Measurements from ENCODE around the gene ANAPC16.

Gene ANAPC16

GRCh38 chr10:72260239-72260975, 44.6 kb downstream of the ANAPC16 start:
- H3K36me3 ChIP-seq (ENCODE audit: control insufficient read depth in 5 of 5, insufficient read depth in 5 of 5, low read length in 5 of 5) = no peaks in the 10 kb centered on the region
- peak overlapping the region; percentile 68 to 90 (median 71) for H3K4me3 ChIP-seq (ENCODE audit: low read depth in 1 of 5, low read length in 5 of 5)
- peaks cover 9 to 57% (median 48%) of the 10 kb centered on the region in 5 donors for H3K4me1 ChIP-seq (ENCODE audit: control insufficient read depth in 5 of 5, insufficient read depth in 5 of 5, low read length in 5 of 5)
- H3K27ac ChIP-seq (ENCODE audit: low read depth, low read length) = peak overlapping the region; percentile 58
- no peaks in the 10 kb centered on the region for H3K9me3 ChIP-seq (ENCODE audit: control insufficient read depth in 5 of 5, low read length in 5 of 5)
- no peaks in the 10 kb centered on the region for H3K27me3 ChIP-seq (ENCODE audit: control insufficient read depth in 5 of 5, insufficient read depth in 4 of 5, low read length in 5 of 5)
- peak overlapping the region in 1 of 5 donors; percentile 81 for H3K9ac ChIP-seq (ENCODE audit: low read length in 5 of 5)

GRCh38 chr10:72260976-72261783, 45.4 kb downstream of the ANAPC16 start:
- Histone ChIP-seq H3K27ac (ENCODE audit: low read depth, low read length) (peak overlapping the region; percentile 51), H3K36me3 (ENCODE audit: control insufficient read depth in 5 of 5, insufficient read depth in 5 of 5, low read length in 5 of 5) (no peaks in the 10 kb centered on the region), H3K9me3 (ENCODE audit: control insufficient read depth in 5 of 5, low read length in 5 of 5) (no peaks in the 10 kb centered on the region), H3K9ac (ENCODE audit: low read length in 5 of 5) (peak overlapping the region in 4 of 5 donors; percentile 48 to 81 (median 64)), H3K4me3 (ENCODE audit: low read depth in 1 of 5, low read length in 5 of 5) (peak overlapping the region; percentile 57 to 90 (median 71)), H3K27me3 (ENCODE audit: control insufficient read depth in 5 of 5, insufficient read depth in 4 of 5, low read length in 5 of 5) (no peaks in the 10 kb centered on the region), H3K4me1 (ENCODE audit: control insufficient read depth in 5 of 5, insufficient read depth in 5 of 5, low read length in 5 of 5) (peaks cover 7 to 49% (median 41%) of the 10 kb centered on the region in 5 donors)

GRCh38 chr10:72261784-72262404, 46.1 kb downstream of the ANAPC16 start:
- no peaks in the 10 kb centered on the region for H3K36me3 ChIP-seq (ENCODE audit: control insufficient read depth in 5 of 5, insufficient read depth in 5 of 5, low read length in 5 of 5)
- H3K9ac ChIP-seq (ENCODE audit: low read length in 5 of 5) = peak overlapping the region in 1 of 5 donors; percentile 53
- no peak overlapping the region for H3K4me3 ChIP-seq (ENCODE audit: low read depth in 1 of 5, low read length in 5 of 5)
- H3K4me1 ChIP-seq (ENCODE audit: control insufficient read depth in 5 of 5, insufficient read depth in 5 of 5, low read length in 5 of 5) = peaks cover 7 to 44% (median 36%) of the 10 kb centered on the region in 5 donors
- H3K27me3 ChIP-seq (ENCODE audit: control insufficient read depth in 5 of 5, insufficient read depth in 4 of 5, low read length in 5 of 5) = no peaks in the 10 kb centered on the region
- H3K27ac ChIP-seq (ENCODE audit: low read depth, low read length) = no peak overlapping the region
- no peaks in the 10 kb centered on the region for H3K9me3 ChIP-seq (ENCODE audit: control insufficient read depth in 5 of 5, low read length in 5 of 5)

GRCh38 chr10:72263613-72264241, 47.9 kb downstream of the ANAPC16 start:
- peaks cover 7 to 36% (median 28%) of the 10 kb centered on the region in 5 donors for H3K4me1 ChIP-seq (ENCODE audit: control insufficient read depth in 5 of 5, insufficient read depth in 5 of 5, low read length in 5 of 5)

GRCh38 chr10:72264536-72264935, 48.7 kb downstream of the ANAPC16 start:
- Histone ChIP-seq H3K36me3 (ENCODE audit: control insufficient read depth in 5 of 5, insufficient read depth in 5 of 5, low read length in 5 of 5) (no peaks in the 10 kb centered on the region), H3K9me3 (ENCODE audit: control insufficient read depth in 5 of 5, low read length in 5 of 5) (no peaks in the 10 kb centered on the region), H3K27me3 (ENCODE audit: control insufficient read depth in 5 of 5, insufficient read depth in 4 of 5, low read length in 5 of 5) (no peaks in the 10 kb centered on the region), H3K4me1 (ENCODE audit: control insufficient read depth in 5 of 5, insufficient read depth in 5 of 5, low read length in 5 of 5) (peaks cover 5 to 30% (median 21%) of the 10 kb centered on the region in 5 donors), H3K9ac (ENCODE audit: low read length in 5 of 5) (no peak overlapping the region), H3K4me3 (ENCODE audit: low read depth in 1 of 5, low read length in 5 of 5) (no peak overlapping the region), H3K27ac (ENCODE audit: low read depth, low read length) (no peak overlapping the region)

More at GRCh38 chr10:72263613-72264241, 47.9 kb downstream of the ANAPC16 start:
- no peaks in the 10 kb centered on the region for H3K27me3 ChIP-seq (ENCODE audit: control insufficient read depth in 5 of 5, insufficient read depth in 4 of 5, low read length in 5 of 5)
- H3K4me3 ChIP-seq (ENCODE audit: low read depth in 1 of 5, low read length in 5 of 5) = no peak overlapping the region
- H3K36me3 ChIP-seq (ENCODE audit: control insufficient read depth in 5 of 5, insufficient read depth in 5 of 5, low read length in 5 of 5) = no peaks in the 10 kb centered on the region
- no peak overlapping the region for H3K9ac ChIP-seq (ENCODE audit: low read length in 5 of 5)
- no peak overlapping the region for H3K27ac ChIP-seq (ENCODE audit: low read depth, low read length)
- no peaks in the 10 kb centered on the region for H3K9me3 ChIP-seq (ENCODE audit: control insufficient read depth in 5 of 5, low read length in 5 of 5)

- peaks cover 0 to 20% (median 11%) of the 10 kb centered on the region in 5 donors for H3K4me1 ChIP-seq (ENCODE audit: control insufficient read depth in 5 of 5, insufficient read depth in 5 of 5, low read length in 5 of 5)
- H3K27ac ChIP-seq (ENCODE audit: low read depth, low read length) = no peak overlapping the region
- H3K4me3 ChIP-seq (ENCODE audit: low read depth in 1 of 5, low read length in 5 of 5) = no peak overlapping the region
- H3K27me3 ChIP-seq (ENCODE audit: control insufficient read depth in 5 of 5, insufficient read depth in 4 of 5, low read length in 5 of 5) = no peaks in the 10 kb centered on the region
- H3K9ac ChIP-seq (ENCODE audit: low read length in 5 of 5) = no peak overlapping the region
- H3K9me3 ChIP-seq (ENCODE audit: control insufficient read depth in 5 of 5, low read length in 5 of 5) = no peaks in the 10 kb centered on the region
- H3K36me3 ChIP-seq (ENCODE audit: control insufficient read depth in 5 of 5, insufficient read depth in 5 of 5, low read length in 5 of 5) = no peaks in the 10 kb centered on the region
These were observed 49.7 kb downstream of the ANAPC16 start for GRCh38 chr10:72265508-72265907.

GRCh38 chr10:72265990-72266865, 50.4 kb downstream of the ANAPC16 start:
- H3K36me3 ChIP-seq (ENCODE audit: control insufficient read depth in 5 of 5, insufficient read depth in 5 of 5, low read length in 5 of 5) = no peaks in the 10 kb centered on the region
- no peak overlapping the region for H3K4me3 ChIP-seq (ENCODE audit: low read depth in 1 of 5, low read length in 5 of 5)
- no peak overlapping the region for H3K9ac ChIP-seq (ENCODE audit: low read length in 5 of 5)
- H3K27me3 ChIP-seq (ENCODE audit: control insufficient read depth in 5 of 5, insufficient read depth in 4 of 5, low read length in 5 of 5) = no peaks in the 10 kb centered on the region
- peaks cover 0 to 17% (median 5%) of the 10 kb centered on the region in 5 donors for H3K4me1 ChIP-seq (ENCODE audit: control insufficient read depth in 5 of 5, insufficient read depth in 5 of 5, low read length in 5 of 5)
- no peak overlapping the region for H3K27ac ChIP-seq (ENCODE audit: low read depth, low read length)
- no peaks in the 10 kb centered on the region for H3K9me3 ChIP-seq (ENCODE audit: control insufficient read depth in 5 of 5, low read length in 5 of 5)

GRCh38 chr10:72267381-72267780, 51.6 kb downstream of the ANAPC16 start:
- Histone ChIP-seq H3K9ac (ENCODE audit: low read length in 5 of 5) (no peak overlapping the region), H3K27me3 (ENCODE audit: control insufficient read depth in 5 of 5, insufficient read depth in 4 of 5, low read length in 5 of 5) (no peaks in the 10 kb centered on the region), H3K27ac (ENCODE audit: low read depth, low read length) (no peak overlapping the region), H3K36me3 (ENCODE audit: control insufficient read depth in 5 of 5, insufficient read depth in 5 of 5, low read length in 5 of 5) (no peaks in the 10 kb centered on the region), H3K9me3 (ENCODE audit: control insufficient read depth in 5 of 5, low read length in 5 of 5) (no peaks in the 10 kb centered on the region), H3K4me3 (ENCODE audit: low read depth in 1 of 5, low read length in 5 of 5) (no peak overlapping the region), H3K4me1 (ENCODE audit: control insufficient read depth in 5 of 5, insufficient read depth in 5 of 5, low read length in 5 of 5) (peaks cover 0 to 17% (median 5%) of the 10 kb centered on the region in 5 donors)

GRCh38 chr10:72267819-72268399, 52.1 kb downstream of the ANAPC16 start:
- Histone ChIP-seq H3K27ac (ENCODE audit: low read depth, low read length) (no peak overlapping the region), H3K36me3 (ENCODE audit: control insufficient read depth in 5 of 5, insufficient read depth in 5 of 5, low read length in 5 of 5) (no peaks in the 10 kb centered on the region), H3K4me3 (ENCODE audit: low read depth in 1 of 5, low read length in 5 of 5) (no peak overlapping the region), H3K27me3 (ENCODE audit: control insufficient read depth in 5 of 5, insufficient read depth in 4 of 5, low read length in 5 of 5) (no peaks in the 10 kb centered on the region), H3K9ac (ENCODE audit: low read length in 5 of 5) (no peak overlapping the region), H3K9me3 (ENCODE audit: control insufficient read depth in 5 of 5, low read length in 5 of 5) (no peaks in the 10 kb centered on the region), H3K4me1 (ENCODE audit: control insufficient read depth in 5 of 5, insufficient read depth in 5 of 5, low read length in 5 of 5) (peaks cover 2 to 23% (median 10%) of the 10 kb centered on the region in 5 donors)
